Ascending aorta (tissue), 2 donors: ENCODE results near the gene SLC22A12. TPM values are rescaled to one million over a fixed set of nuclear protein-coding genes. Genes with fewer than 3 reads are reported as not detected.

Experiments used
- DNase-seq, 2 donors: peaks; one replicate each; pipeline ENCODE4 v3.0.0-alpha.2; 2019; ENCODE audit warnings: low spot score in 2 of 2
- H3K27ac ChIP-seq, 2 donors: fragments of 200-600 bp; sonication (generic); one replicate each; pipeline ENCODE4 v1.5.1; 2016 to 2017; ENCODE audit warnings: mild to moderate bottlenecking in 1 of 2
- H3K27me3 ChIP-seq: fragments of 200-600 bp; sonication (generic); one replicate; pipeline ENCODE4 v1.5.1; 2017
- H3K36me3 ChIP-seq, 2 donors: fragments of 200-600 bp; sonication (generic); one replicate each; pipeline ENCODE4 v1.5.1; 2016
- H3K4me1 ChIP-seq, 2 donors: fragments of 200-600 bp; sonication (generic); one replicate each; pipeline ENCODE4 v1.5.1; 2016 to 2017; ENCODE audit warnings: mild to moderate bottlenecking in 1 of 2
- H3K4me3 ChIP-seq, 2 donors: fragments of 200-600 bp; sonication (generic); one replicate each; pipeline ENCODE4 v1.5.1; 2016 to 2017; ENCODE audit warnings: mild to moderate bottlenecking in 1 of 2
- H3K9me3 ChIP-seq, 2 donors: fragments of 200-600 bp; sonication (generic); one replicate each; pipeline ENCODE4 v1.5.1; 2016
- intact Hi-C: fragments of 100-400 bp; cut with DNase I; formaldehyde crosslinking; loops from one replicate; pipeline ENCODE4 v1.15.1; 2023
- total RNA-seq: library from RNA; depleted of rRNA; stranded (reverse); fragments of >200 nt; gene quantifications from one replicate; pipeline ENCODE4 v1.1.0, GENCODE V29; 2016
- TF ChIP-seq, protein P1 (sequence below), 3 experiments: fragments of 200-600 bp in 2 of 3; fragments of 450-650 bp in 1 of 3; sonication (generic) in 2 of 3; IDR thresholded peaks; one replicate each; pipeline ENCODE4 v1.5.1; 2016 to 2019; ENCODE audit warnings: antibody characterized with exemption in 3 of 3, mild to moderate bottlenecking in 1 of 3, moderate library complexity in 1 of 3

The SLC22A12 gene
- total RNA-seq, 1 donor from 2014 or later: not detected

DNA sequence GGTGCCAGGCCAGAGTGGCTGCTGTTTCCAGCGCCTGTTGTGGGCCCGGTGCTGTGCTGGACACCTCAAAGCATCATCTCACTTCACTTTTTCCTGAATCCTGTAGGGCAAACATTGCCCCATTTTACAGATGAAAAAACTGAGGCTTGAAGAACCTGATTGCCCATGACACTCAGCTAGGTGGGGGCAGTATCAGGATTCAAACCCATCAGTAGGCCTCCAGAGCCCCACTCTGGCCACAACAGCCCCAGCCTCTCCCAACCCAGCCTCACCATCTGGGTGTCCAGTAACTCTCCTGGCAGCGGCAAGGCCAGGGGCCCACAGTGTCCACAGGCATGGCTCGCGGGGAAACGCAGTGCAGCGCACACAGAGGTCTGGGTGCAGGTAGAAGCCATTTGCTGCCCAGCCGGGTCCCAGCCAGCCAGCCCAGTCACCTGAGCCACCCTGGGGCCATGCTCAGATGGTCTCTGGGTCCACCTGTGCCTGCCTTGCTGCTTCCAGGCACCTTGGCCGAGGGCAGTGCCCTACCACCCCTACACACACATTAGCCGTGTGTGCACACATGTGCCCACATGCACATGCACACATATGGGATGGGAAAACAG is 11.5 kb downstream of the SLC22A12 start:
- TF ChIP-seq, protein P1, sequence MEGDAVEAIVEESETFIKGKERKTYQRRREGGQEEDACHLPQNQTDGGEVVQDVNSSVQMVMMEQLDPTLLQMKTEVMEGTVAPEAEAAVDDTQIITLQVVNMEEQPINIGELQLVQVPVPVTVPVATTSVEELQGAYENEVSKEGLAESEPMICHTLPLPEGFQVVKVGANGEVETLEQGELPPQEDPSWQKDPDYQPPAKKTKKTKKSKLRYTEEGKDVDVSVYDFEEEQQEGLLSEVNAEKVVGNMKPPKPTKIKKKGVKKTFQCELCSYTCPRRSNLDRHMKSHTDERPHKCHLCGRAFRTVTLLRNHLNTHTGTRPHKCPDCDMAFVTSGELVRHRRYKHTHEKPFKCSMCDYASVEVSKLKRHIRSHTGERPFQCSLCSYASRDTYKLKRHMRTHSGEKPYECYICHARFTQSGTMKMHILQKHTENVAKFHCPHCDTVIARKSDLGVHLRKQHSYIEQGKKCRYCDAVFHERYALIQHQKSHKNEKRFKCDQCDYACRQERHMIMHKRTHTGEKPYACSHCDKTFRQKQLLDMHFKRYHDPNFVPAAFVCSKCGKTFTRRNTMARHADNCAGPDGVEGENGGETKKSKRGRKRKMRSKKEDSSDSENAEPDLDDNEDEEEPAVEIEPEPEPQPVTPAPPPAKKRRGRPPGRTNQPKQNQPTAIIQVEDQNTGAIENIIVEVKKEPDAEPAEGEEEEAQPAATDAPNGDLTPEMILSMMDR (IDR thresholded peaks at IDR 0.05): no peak
- Histone ChIP-seq H3K4me3 (no peak overlapping the region), H3K27me3 (no peaks in the 10 kb centered on the region), H3K36me3 (no peaks in the 10 kb centered on the region), H3K4me1 (no peaks in the 10 kb centered on the region), H3K27ac (no peak overlapping the region), H3K9me3 (no peaks in the 10 kb centered on the region)
- no peak for DNase-seq
- intact Hi-C loops: no loop called here

DNA sequence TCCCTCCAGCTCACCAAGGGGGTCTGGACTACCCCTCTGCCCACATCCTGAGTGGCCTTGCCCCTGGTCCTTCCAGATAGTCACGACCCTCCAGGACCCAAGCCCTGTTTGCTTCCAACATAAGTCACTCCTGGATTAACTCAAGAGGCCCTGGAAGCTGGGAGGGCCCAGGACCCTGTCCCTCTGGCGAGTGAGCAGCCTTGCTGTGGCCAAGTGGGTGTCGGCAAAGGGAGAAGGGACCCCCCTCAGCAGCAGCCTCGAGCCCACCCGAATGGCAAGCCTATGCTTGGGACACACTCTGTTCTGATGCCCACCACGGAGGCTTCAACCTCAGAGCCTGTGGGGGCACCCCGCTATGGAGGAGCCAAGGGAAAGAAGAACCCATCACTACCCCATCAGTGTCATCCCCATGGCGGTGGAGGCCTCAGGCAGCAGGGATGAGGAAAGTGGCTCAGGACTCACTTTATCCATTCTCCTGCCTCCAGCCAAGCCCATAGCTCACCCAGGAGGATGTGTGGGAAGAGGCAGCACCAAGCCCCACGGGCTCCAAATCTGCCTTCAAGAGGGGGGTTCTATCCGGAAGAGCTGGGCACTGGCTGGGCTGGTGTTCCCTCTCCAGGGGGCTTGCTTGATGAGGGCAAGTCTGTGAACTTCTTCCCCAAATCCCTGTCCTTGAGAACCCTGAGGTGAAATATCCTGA is 12.5 kb downstream of the SLC22A12 start:
- DNase-seq: no peak
- Histone ChIP-seq H3K27ac (no peak overlapping the region), H3K36me3 (no peaks in the 10 kb centered on the region), H3K9me3 (no peaks in the 10 kb centered on the region), H3K4me3 (no peak overlapping the region), H3K4me1 (peaks cover under 1 to 4% of the 10 kb centered on the region in 2 donors), H3K27me3 (no peaks in the 10 kb centered on the region)
- TF ChIP-seq, protein P1 (IDR thresholded peaks at IDR 0.05): no peak
- intact Hi-C loops: no loop called here

DNA sequence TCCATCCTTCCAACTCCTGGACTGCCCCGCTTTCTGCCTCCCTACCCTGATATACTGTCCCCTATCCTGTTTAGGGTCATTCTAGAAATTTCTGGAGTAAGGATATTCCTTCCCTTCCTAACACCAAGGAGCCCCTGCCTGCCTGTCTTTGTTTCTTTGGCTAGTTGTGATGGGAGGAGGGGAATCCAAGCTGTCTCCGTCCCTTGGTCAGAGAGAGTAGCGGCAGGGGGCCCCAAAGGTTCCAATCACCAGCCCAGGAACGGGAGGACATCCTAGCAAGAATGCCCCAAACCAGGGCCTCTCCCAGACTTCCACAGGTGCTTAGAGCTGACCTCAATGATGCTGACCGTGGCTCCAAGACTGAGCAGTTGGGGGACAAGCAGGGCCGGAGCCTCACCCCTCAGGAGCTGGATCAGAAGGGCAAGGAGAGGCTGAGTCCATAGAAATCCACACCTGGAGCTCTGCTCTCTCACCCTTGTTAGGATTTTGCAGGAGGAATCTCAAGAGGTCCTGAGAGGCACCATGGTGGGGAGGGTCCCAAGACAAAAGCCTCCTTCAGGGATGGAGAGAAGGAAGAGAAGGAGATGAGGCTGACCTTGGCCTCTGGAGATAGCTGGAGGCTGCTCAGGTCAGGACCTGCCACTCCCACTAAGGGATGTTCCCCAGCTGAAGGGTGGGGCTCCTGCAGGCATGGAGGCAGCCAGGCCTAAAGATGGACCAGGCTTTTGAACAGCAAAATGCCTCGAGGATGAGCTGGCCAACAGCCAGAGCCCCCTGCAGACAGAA is 13.6 kb downstream of the SLC22A12 start:
- Histone ChIP-seq H3K4me3 (no peak overlapping the region), H3K27ac (no peak overlapping the region), H3K4me1 (peaks cover 2 to 6% of the 10 kb centered on the region in 2 donors), H3K27me3 (no peaks in the 10 kb centered on the region), H3K9me3 (no peaks in the 10 kb centered on the region), H3K36me3 (no peaks in the 10 kb centered on the region)
- no peak for DNase-seq
- TF ChIP-seq, protein P1 (IDR thresholded peaks at IDR 0.05): no peak
- intact Hi-C loops: no loop called here

DNA sequence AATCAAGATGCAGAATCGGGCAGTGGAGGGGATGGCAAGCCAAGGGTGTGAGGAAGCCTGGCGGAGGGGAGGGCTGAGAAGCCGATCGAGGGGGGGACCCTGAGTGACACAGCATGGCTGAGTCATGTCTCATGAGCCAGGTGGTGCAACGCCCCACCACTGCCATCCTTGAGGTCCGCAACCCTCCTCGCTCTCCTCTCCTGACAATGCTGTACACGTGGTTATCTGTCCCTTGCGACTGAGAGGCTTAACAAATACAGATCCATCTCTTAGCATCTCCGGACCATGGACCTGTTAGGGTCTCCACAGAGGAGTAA is 14.2 kb downstream of the SLC22A12 start:
- DNase-seq: no peak
- intact Hi-C loops: no loop called here
- Histone ChIP-seq H3K27ac (no peak overlapping the region), H3K4me1 (peaks cover 2 to 6% of the 10 kb centered on the region in 2 donors), H3K9me3 (no peaks in the 10 kb centered on the region), H3K36me3 (no peaks in the 10 kb centered on the region), H3K27me3 (no peaks in the 10 kb centered on the region), H3K4me3 (no peak overlapping the region)
- TF ChIP-seq, protein P1 (IDR thresholded peaks at IDR 0.05): no peak

DNA sequence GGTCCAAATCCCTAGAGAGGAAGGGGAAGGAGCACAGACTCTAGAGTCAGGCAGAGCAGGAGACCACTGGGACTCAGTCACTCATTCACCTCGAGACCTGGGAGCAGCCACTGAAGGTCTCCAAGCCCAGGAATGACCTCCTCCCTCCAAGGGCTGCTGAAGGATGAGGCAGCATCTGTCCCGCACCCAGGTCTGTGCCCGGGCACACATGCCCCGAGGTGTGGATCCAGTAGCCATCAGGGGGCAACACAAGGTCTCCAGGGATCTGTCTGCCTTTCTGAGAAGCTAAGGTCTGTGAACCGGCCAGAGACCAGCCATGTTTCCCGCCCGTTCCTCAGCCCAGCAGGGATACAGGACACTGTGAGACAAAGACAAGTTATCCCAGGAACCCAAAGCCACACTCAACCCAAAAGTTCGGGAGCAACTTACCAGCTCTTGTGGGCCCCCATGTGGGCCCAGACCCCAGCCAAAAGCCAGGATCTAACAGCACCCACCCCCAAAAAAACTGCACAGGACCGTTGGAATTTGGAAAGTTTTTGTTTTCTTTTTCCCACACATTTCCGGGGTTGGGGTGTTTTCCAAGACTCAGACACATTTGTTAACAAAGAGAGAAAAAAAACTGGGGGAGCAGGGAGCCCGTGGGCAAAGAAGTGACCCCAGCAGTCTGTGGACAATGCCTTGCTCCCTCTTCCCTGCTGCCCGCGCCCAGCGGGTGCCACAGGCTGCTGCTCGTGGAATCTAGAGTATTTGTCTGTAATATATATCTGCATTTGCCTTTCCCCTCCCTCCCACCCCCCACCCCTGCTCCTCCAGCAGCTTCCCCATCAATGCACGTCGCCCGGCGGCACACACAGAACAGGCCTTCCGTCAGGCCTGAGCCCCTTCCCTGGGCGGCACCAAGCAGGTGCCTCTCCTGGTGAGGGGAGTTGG is 14.9 kb downstream of the SLC22A12 start:
- intact Hi-C loops: no loop called here
- no peak overlapping the region for H3K4me3 ChIP-seq
- peak overlapping the region in 1 of 2 donors; percentile 4 for H3K27ac ChIP-seq
- H3K9me3 ChIP-seq: no peaks in the 10 kb centered on the region
- H3K4me1 ChIP-seq: peaks cover 2 to 6% of the 10 kb centered on the region in 2 donors
- DNase-seq: no peak
- H3K36me3 ChIP-seq: peaks cover 0 to 3% of the 10 kb centered on the region in 2 donors
- no peaks in the 10 kb centered on the region for H3K27me3 ChIP-seq
- TF ChIP-seq, protein P1 (IDR thresholded peaks at IDR 0.05): no peak
